HepG2 (cell line): ENCODE results near the gene ZNF813. TPM values are rescaled to one million over a fixed set of nuclear protein-coding genes. Genes with fewer than 3 reads are reported as not detected.

Source experiments
- ELF1 ChIP-seq: sonication (generic); formaldehyde crosslinking; IDR thresholded peaks from 2 replicates; pipeline ENCODE4 v1.4.0; 2020; ENCODE audit warnings: missing genetic modification reagents
- ETS1 ChIP-seq: sonication (generic); formaldehyde crosslinking; IDR thresholded peaks from 2 replicates; pipeline ENCODE4 v1.4.0; 2020; ENCODE audit warnings: missing genetic modification reagents
- GATAD2A ChIP-seq: IDR thresholded peaks from 2 replicates; pipeline ENCODE4 v1.6.1; 2016
- HOXA5 ChIP-seq: sonication (generic); formaldehyde crosslinking; IDR thresholded peaks from 2 replicates; pipeline ENCODE4 v1.4.0; 2020; ENCODE audit warnings: missing genetic modification reagents
- MLXIP ChIP-seq: sonication (generic); formaldehyde crosslinking; IDR thresholded peaks from 2 replicates; pipeline ENCODE4 v1.9.0; 2021; ENCODE audit warnings: missing genetic modification reagents, borderline replicate concordance
- PAF1 ChIP-seq: IDR thresholded peaks from 2 replicates; pipeline ENCODE4 v1.6.1; 2016; ENCODE audit warnings: missing genetic modification reagents, missing compliant biosample characterization
- RFXAP ChIP-seq: sonication (generic); formaldehyde crosslinking; IDR thresholded peaks from 2 replicates; pipeline ENCODE4 v1.4.0; 2020; ENCODE audit warnings: missing genetic modification reagents, borderline replicate concordance
- SOX5 ChIP-seq: IDR thresholded peaks from 2 replicates; pipeline ENCODE4 v1.6.1; 2016; ENCODE audit warnings: borderline replicate concordance
- SP2 ChIP-seq: sonication (generic); formaldehyde crosslinking; IDR thresholded peaks from 2 replicates; pipeline ENCODE4 v1.5.1; 2020; ENCODE audit warnings: mild to moderate bottlenecking, missing genetic modification reagents
- SUZ12 ChIP-seq: fragments of 150-350 bp; IDR thresholded peaks from 2 replicates; pipeline ENCODE4 v1.6.1; 2014; ENCODE audit warnings: low read depth, low read length
- TAF15 ChIP-seq: fragments of 200-400 bp; formaldehyde crosslinking; IDR thresholded peaks from one replicate; pipeline ENCODE4 v1.6.1; 2018; ENCODE audit warnings: mild to moderate bottlenecking, low read depth, low read length; ENCODE audit not compliant: poor library complexity, severe bottlenecking
- TARDBP ChIP-seq: sonication (generic); formaldehyde crosslinking; IDR thresholded peaks from 2 replicates; pipeline ENCODE4 v1.8.0; 2022; ENCODE audit warnings: mild to moderate bottlenecking, missing genetic modification reagents
- TSC22D2 ChIP-seq: sonication (generic); formaldehyde crosslinking; IDR thresholded peaks from 2 replicates; pipeline ENCODE4 v1.5.1; 2020; ENCODE audit warnings: missing genetic modification reagents, mild to moderate bottlenecking, borderline replicate concordance
- ZFP37 ChIP-seq: sonication (generic); formaldehyde crosslinking; IDR thresholded peaks from 2 replicates; pipeline ENCODE4 v1.4.0; 2020; ENCODE audit warnings: missing genetic modification reagents, borderline replicate concordance
- ZNF460 ChIP-seq: sonication (generic); formaldehyde crosslinking; IDR thresholded peaks from 2 replicates; pipeline ENCODE4 v1.5.1; 2020; ENCODE audit warnings: missing genetic modification reagents, mild to moderate bottlenecking, borderline replicate concordance
- polyA plus RNA-seq, 8 experiments: library from polyadenylated mRNA; depleted of rRNA in 3 of 8; stranded (reverse) in 7 of 8; unstranded in 1 of 8; fragments of >200 nt; fragmentation: Illumina TruSeq in 4 of 8; extraction: Trizol in 4 of 8; gene quantifications; 2 replicates each; pipeline versions ENCODE4 v1.2.1 to v1.2.3, GENCODE V29; 2011 to 2016; ENCODE audit warnings: low read depth in 4 of 8, missing spikeins in 1 of 8, mixed read lengths in 1 of 8; ENCODE audit not compliant: insufficient read depth in 1 of 8
- total RNA-seq, 5 experiments: library from RNA; depleted of rRNA; stranded (reverse); fragments of >200 nt; fragmentation: Illumina TruSeq; extraction: Trizol; gene quantifications; 2 replicates each; pipeline ENCODE4 v1.2.3, GENCODE V29; 2016; ENCODE audit warnings: low read depth in 1 of 5
- TF ChIP-seq, protein P1 (sequence below): sonication (generic); formaldehyde crosslinking; IDR thresholded peaks from 2 replicates; pipeline ENCODE4 v1.8.0; 2022; ENCODE audit warnings: mild to moderate bottlenecking, missing genetic modification reagents, borderline replicate concordance
- TF ChIP-seq, protein P2 (sequence below): IDR thresholded peaks from 2 replicates; pipeline ENCODE4 v1.6.1; 2016; ENCODE audit warnings: missing compliant biosample characterization, missing genetic modification reagents, borderline replicate concordance

The ZNF813 gene
- total and polyA plus RNA-seq, 2 of the 13 experiments (the other 11 are each of a cell fraction or from before 2014, with no cell fraction given), result 2.1 to 8.9 TPM

GRCh38 chr19:53507523-53508442, 40.2 kb downstream of the ZNF813 start (continued):
- TF ChIP-seq ETS1 (no peak), ELF1 (peak; percentile 47; the same call in 1 of the 2 replicates), HOXA5 (no peak), ZFP37 (CRISPR knock-in tag) (no peak; the same call in 1 of the 2 replicates), SP2 (no peak), GATAD2A (CRISPR knock-in tag) (peak; percentile 84), SOX5 (peak; percentile 83), TSC22D2 (CRISPR knock-in tag) (no peak), SUZ12 (no peak), ZNF460 (peak; percentile 67; the same call in 1 of the 2 replicates), MLXIP (CRISPR knock-in tag) (no peak), TARDBP (CRISPR knock-in tag) (peak; percentile 89), PAF1 (CRISPR knock-in tag) (no peak), TAF15 (no peak), RFXAP (CRISPR knock-in tag) (0 out of 2 replicates have a peak, but pooled peaks have one; percentile 36)
- TF ChIP-seq, protein P1, sequence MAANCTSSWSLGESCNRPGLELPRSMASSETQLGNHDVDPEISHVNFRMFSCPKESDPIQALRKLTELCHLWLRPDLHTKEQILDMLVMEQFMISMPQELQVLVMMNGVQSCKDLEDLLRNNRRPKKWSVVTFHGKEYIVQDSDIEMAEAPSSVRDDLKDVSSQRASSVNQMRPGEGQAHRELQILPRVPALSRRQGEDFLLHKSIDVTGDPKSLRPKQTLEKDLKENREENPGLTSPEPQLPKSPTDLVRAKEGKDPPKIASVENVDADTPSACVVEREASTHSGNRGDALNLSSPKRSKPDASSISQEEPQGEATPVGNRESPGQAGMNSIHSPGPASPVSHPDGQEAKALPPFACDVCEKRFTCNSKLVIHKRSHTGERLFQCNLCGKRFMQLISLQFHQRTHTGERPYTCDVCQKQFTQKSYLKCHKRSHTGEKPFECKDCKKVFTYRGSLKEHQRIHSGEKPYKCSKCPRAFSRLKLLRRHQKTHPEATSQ (CRISPR knock-in tag), result peak; percentile 19; the same call in 1 of the 2 replicates
- TF ChIP-seq, protein P2, sequence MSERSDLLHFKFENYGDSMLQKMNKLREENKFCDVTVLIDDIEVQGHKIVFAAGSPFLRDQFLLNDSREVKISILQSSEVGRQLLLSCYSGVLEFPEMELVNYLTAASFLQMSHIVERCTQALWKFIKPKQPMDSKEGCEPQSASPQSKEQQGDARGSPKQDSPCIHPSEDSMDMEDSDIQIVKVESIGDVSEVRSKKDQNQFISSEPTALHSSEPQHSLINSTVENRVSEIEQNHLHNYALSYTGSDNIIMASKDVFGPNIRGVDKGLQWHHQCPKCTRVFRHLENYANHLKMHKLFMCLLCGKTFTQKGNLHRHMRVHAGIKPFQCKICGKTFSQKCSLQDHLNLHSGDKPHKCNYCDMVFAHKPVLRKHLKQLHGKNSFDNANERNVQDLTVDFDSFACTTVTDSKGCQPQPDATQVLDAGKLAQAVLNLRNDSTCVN (CRISPR knock-in tag), result peak; percentile 91
